Upper lobe of right lung (tissue), 1 donor: Measurements from ENCODE around the gene ASB2. TPM values are rescaled to one million over a fixed set of nuclear protein-coding genes. Genes with fewer than 3 reads are reported as not detected.

ENCODE experiments used
- ATAC-seq: fragments of 200-7000 bp; cut with Tn5 transposase; one replicate; pipeline ENCODE4 v1.9.1; 2020; ENCODE audit warnings: mild to moderate bottlenecking, moderate library complexity
- DNase-seq: peaks from one replicate; pipeline ENCODE4 v3.0.0-alpha.2; 2020
- H3K27ac ChIP-seq: fragments of 200-600 bp; one replicate; pipeline ENCODE4 v1.8.0; 2022
- H3K27me3 ChIP-seq: fragments of 200-600 bp; one replicate; pipeline ENCODE4 v1.8.0; 2022; ENCODE audit warnings: mild to moderate bottlenecking
- H3K36me3 ChIP-seq: fragments of 200-600 bp; one replicate; pipeline ENCODE4 v1.8.0; 2022
- H3K4me1 ChIP-seq: fragments of 200-600 bp; one replicate; pipeline ENCODE4 v1.8.0; 2022
- H3K4me3 ChIP-seq: fragments of 200-600 bp; one replicate; pipeline ENCODE4 v1.8.0; 2022; ENCODE audit warnings: mild to moderate bottlenecking
- H3K9me3 ChIP-seq: fragments of 200-600 bp; one replicate; pipeline ENCODE4 v1.8.0; 2022
- CTCF ChIP-seq: fragments of 200-600 bp; IDR thresholded peaks from one replicate; pipeline ENCODE4 v1.8.0; 2022; ENCODE audit warnings: antibody characterized with exemption
- intact Hi-C: fragments of 100-400 bp; cut with DNase I; formaldehyde crosslinking; loops from one replicate; pipeline ENCODE4 v1.11.0; 2022
- total RNA-seq: library from RNA; stranded (reverse); fragmentation: NEBNext Ultra II Directional; extraction: Animal tissue kit (Norgen Biotek cat#: 25700); gene quantifications from one replicate; pipeline ENCODE4 v1.2.1, GENCODE V29; 2021
- donor health status: DM: no; HTN: yes; CAD: no; lungs with severe emphysema.

The ASB2 gene
- total RNA-seq, 1 donor from 2014 or later = 3.2 TPM

DNA sequence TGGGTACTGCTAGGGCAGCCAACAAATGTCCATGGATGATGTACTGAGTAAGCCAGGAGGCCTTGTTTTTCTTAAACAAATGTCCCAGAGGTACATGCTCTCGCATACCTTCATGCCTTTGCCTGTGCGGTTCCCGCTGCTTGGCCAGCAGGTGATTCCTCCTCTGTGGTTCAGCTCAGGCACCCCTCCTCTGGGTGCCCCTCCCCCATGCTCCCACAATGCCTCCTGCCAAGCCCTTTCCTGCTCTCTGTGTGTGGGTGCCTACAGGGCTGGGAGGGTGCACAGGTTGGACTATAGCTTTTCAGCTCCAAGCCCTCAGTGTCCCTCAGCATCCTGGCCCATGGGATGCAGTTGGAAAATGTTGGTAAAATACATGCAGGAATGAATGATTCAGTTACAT is 23.5 kb downstream of the ASB2 start:
- intact Hi-C loops = no loop called here
- Histone ChIP-seq H3K36me3 (no peaks in the 10 kb centered on the region), H3K27ac (no peak overlapping the region), H3K9me3 (no peaks in the 10 kb centered on the region), H3K4me3 (no peak overlapping the region), H3K27me3 (no peaks in the 10 kb centered on the region), H3K4me1 (peaks cover 15% of the 10 kb centered on the region)
- ATAC-seq (no peak), DNase-seq (no peak)
- no peak for TF ChIP-seq CTCF

- ATAC-seq = no peak
- H3K4me3 ChIP-seq = no peak overlapping the region
- intact Hi-C loops = no loop called here
- DNase-seq = no peak
- H3K9me3 ChIP-seq = no peaks in the 10 kb centered on the region
- peaks cover 15% of the 10 kb centered on the region for H3K4me1 ChIP-seq
- H3K36me3 ChIP-seq = no peaks in the 10 kb centered on the region
- no peak overlapping the region for H3K27ac ChIP-seq
- TF ChIP-seq CTCF = no peak
- H3K27me3 ChIP-seq = no peaks in the 10 kb centered on the region
Measured at GRCh38 chr14:93951635-93952540, 24.5 kb downstream of the ASB2 start.

DNA sequence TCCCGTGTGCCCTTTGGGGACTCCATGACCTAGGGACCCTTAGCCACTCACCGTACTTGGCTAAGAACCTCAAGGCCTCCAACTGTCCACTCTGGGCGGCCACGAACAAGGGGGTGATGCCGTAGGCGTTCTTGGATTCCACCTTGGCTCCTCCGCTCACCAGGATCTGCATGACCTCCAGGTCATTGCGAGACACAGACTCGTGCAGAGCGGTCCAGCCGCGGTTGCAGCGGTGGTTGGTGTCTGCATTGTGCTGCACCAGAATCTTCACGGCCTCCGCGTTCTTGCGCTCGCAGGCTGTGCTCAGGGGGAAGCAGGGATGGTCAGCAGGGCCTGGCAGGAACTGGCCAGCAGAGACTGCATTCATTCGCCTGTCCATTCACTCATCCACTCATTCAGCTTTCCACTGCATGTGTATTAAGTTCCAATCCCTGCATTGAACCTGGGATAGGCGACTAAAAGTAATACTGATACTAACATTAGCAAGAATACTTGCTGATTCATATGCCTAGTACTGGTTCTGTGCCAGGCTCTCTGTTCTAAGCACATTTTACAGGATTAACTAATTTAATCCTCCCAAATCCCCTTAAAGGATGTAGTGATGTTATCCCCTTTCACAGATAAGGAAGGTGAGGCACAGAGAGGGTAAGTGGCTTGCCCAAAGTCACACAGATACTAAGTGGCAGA is 25.3 kb downstream of the ASB2 start:
- Histone ChIP-seq H3K9me3 (no peaks in the 10 kb centered on the region), H3K36me3 (no peaks in the 10 kb centered on the region), H3K4me3 (no peak overlapping the region), H3K27ac (no peak overlapping the region), H3K27me3 (no peaks in the 10 kb centered on the region), H3K4me1 (peaks cover 8% of the 10 kb centered on the region)
- no peak for ATAC-seq
- no peak for DNase-seq
- intact Hi-C loops = no loop called here
- no peak for TF ChIP-seq CTCF

DNA sequence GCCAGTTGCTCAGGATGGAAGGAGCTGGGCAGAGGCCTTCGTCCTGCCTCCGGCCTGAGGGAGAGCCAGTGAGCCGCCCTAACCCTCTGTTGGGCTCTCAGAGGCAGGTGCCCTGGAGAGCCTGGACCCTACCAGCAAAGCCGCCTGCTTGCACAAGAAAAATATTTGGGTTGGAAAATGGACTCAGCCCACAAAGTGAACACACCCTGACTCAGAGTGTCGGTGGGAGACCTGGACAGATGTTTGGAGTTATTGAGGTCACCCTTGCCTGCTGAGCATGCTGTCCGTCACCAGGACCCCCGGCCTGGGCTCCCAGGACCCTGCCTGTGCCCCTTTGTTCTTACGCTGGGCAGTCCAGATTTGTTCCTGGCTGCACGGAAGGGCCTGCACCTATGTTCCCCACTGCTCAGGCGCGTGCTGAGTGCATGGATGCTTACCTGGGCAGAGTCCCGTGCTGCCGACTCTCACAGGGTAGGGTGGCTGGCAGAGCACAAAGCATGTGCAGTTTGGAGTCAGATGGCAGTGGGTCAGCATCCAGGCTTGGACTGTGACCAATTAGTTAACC is 26.8 kb downstream of the ASB2 start:
- no peak overlapping the region for H3K27ac ChIP-seq
- H3K9me3 ChIP-seq = no peaks in the 10 kb centered on the region
- ATAC-seq (no peak), DNase-seq (no peak)
- no peak for TF ChIP-seq CTCF
- H3K4me1 ChIP-seq = no peaks in the 10 kb centered on the region
- H3K36me3 ChIP-seq = no peaks in the 10 kb centered on the region
- H3K4me3 ChIP-seq = no peak overlapping the region
- no peaks in the 10 kb centered on the region for H3K27me3 ChIP-seq
- intact Hi-C loops = no loop called here

DNA sequence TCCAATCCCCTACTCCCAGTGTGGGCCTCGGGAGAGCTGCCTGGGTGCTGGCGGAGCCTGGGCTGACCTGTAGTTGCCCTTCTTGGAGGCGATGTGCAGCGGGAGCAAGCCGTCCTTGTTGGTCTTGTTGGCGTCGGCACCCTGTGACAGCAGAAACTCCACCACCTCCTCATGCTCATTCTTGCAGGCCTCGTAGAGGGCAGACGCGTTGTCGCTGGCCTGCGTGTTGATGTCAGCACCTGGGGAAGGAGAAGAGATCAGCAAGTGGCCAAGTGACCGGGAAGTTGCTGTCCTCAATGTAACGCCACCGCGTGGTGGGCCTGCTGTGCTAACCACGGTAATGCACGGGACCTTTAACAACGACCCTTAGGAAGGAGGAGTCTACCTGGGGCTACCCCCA is 29.1 kb downstream of the ASB2 start:
- Histone ChIP-seq H3K4me1 (no peaks in the 10 kb centered on the region), H3K27me3 (no peaks in the 10 kb centered on the region), H3K27ac (no peak overlapping the region), H3K9me3 (no peaks in the 10 kb centered on the region), H3K36me3 (no peaks in the 10 kb centered on the region), H3K4me3 (no peak overlapping the region)
- TF ChIP-seq CTCF = no peak
- no peak for ATAC-seq
- DNase-seq = no peak
- intact Hi-C loops = no loop called here
